Liver (tissue), 9 donors: ENCODE measurements around the gene C2CD2. TPM values are rescaled to one million over a fixed set of nuclear protein-coding genes. Genes with fewer than 3 reads are reported as not detected.

ENCODE experiments used
- DNase-seq: peaks from one replicate; pipeline ENCODE4 v3.0.0-alpha.2; 2017; ENCODE audit warnings: low spot score
- H3K27ac ChIP-seq, 2 donors: one replicate each; pipeline ENCODE4 v1.7.0; 2013; ENCODE audit warnings: inconsistent platforms in 2 of 2, low read length in 2 of 2, control low read depth in 1 of 2, low read depth in 1 of 2, mild to moderate bottlenecking in 1 of 2
- H3K27me3 ChIP-seq, 4 donors: one replicate each; pipeline versions ENCODE4 v1.6.1 to v1.7.0; 2013; ENCODE audit warnings: low read length in 3 of 4, inconsistent platforms in 1 of 4, mild to moderate bottlenecking in 1 of 4, moderate library complexity in 1 of 4; ENCODE audit not compliant: control insufficient read depth in 4 of 4, insufficient read depth in 4 of 4
- H3K36me3 ChIP-seq, 4 donors: one replicate each; pipeline versions ENCODE4 v1.6.1 to v1.7.0; 2013; ENCODE audit warnings: low read length in 3 of 4, mild to moderate bottlenecking in 3 of 4, low read depth in 1 of 4, moderate library complexity in 1 of 4; ENCODE audit not compliant: control insufficient read depth in 4 of 4, insufficient read depth in 3 of 4
- H3K4me1 ChIP-seq, 4 donors: one replicate each; pipeline versions ENCODE4 v1.6.1 to v1.7.0; 2013; ENCODE audit warnings: low read length in 3 of 4, mild to moderate bottlenecking in 3 of 4, moderate library complexity in 1 of 4; ENCODE audit not compliant: control insufficient read depth in 4 of 4, insufficient read depth in 4 of 4
- H3K4me3 ChIP-seq, 3 donors: one replicate each; pipeline versions ENCODE4 v1.6.1 to v1.7.0; 2013; ENCODE audit warnings: low read length in 3 of 3, control low read depth in 1 of 3, low read depth in 1 of 3, mild to moderate bottlenecking in 1 of 3
- H3K9ac ChIP-seq, 2 donors: one replicate each; pipeline ENCODE4 v1.7.0; 2013; ENCODE audit warnings: low read length in 2 of 2, mild to moderate bottlenecking in 2 of 2, moderate library complexity in 2 of 2, control low read depth in 1 of 2, low read depth in 1 of 2
- H3K9me3 ChIP-seq, 4 donors: one replicate each; pipeline versions ENCODE4 v1.6.1 to v1.7.0; 2013; ENCODE audit warnings: low read length in 3 of 4; ENCODE audit not compliant: control insufficient read depth in 4 of 4
- NR2F2 ChIP-seq: IDR thresholded peaks from 2 replicates; pipeline ENCODE4 v1.6.1; 2016; ENCODE audit warnings: antibody characterized with exemption
- RAD21 ChIP-seq, 2 donors: IDR thresholded peaks; 2 replicates each; pipeline ENCODE4 v1.6.1; 2016; ENCODE audit warnings: antibody characterized with exemption in 2 of 2, mild to moderate bottlenecking in 2 of 2
- SP1 ChIP-seq: IDR thresholded peaks from 2 replicates; pipeline ENCODE4 v1.6.1; 2018; ENCODE audit warnings: antibody characterized with exemption, mild to moderate bottlenecking
- TAF1 ChIP-seq: conservative IDR thresholded peaks from 2 replicates; pipeline ENCODE4 v1.6.1; 2016; ENCODE audit warnings: antibody characterized with exemption, mild to moderate bottlenecking
- ZBTB33 ChIP-seq: IDR thresholded peaks from 2 replicates; pipeline ENCODE4 v1.6.1; 2016; ENCODE audit warnings: antibody characterized with exemption
- WGBS: extraction: QIAGEN DNeasy Blood & Tissue Kit; methylation state at CpG from one replicate; pipeline ENCODE4 v1.1.7; 2013; 5-methylcytosine and 5-hydroxymethylcytosine counted together
- polyA plus RNA-seq, 2 donors: library from polyadenylated mRNA; stranded (reverse) in 1 of 2; unstranded in 1 of 2; fragments of 200-250 nt in 1 of 2; fragments of >200 nt in 1 of 2; fragmentation: Nextera tagmentation in 1 of 2; extraction: Ambion mirVana in 1 of 2; gene quantifications; one replicate each; pipeline versions ENCODE4 v1.2.1 to v1.2.3, GENCODE V29; 2013 to 2015
- total RNA-seq, 2 donors: library from RNA; depleted of rRNA; stranded (reverse); fragments of >200 nt; gene quantifications; one replicate each; pipeline ENCODE4 v1.2.3, GENCODE V29; 2014
- TF ChIP-seq, protein P1 (sequence below): IDR thresholded peaks from 2 replicates; pipeline ENCODE4 v1.6.1; 2016; ENCODE audit warnings: antibody characterized with exemption
- TF ChIP-seq, protein P2 (sequence below): fragments of 150-350 bp; IDR thresholded peaks from 2 replicates; pipeline ENCODE4 v1.5.1; 2017; ENCODE audit warnings: improper control_type of control experiment, low read depth, low read length; ENCODE audit not compliant: missing input control
- TF ChIP-seq, protein P3 (sequence below): IDR thresholded peaks from 2 replicates; pipeline ENCODE4 v1.6.1; 2016; ENCODE audit warnings: antibody characterized with exemption
- donor health status: healthy.
- donor health status: healthy.
- donor health status: healthy.
- donor health status: healthy.
- donor health status: healthy.

The C2CD2 gene
- total and polyA plus RNA-seq, 4 donors, result 2.9 to 17.9 (median 6.0) TPM

- H3K4me3 ChIP-seq, result no peak overlapping the region
- H3K4me1 ChIP-seq, result no peaks in the 10 kb centered on the region
- H3K27ac ChIP-seq, result no peak overlapping the region
- H3K9me3 ChIP-seq, result no peaks in the 10 kb centered on the region
- H3K27me3 ChIP-seq, result no peaks in the 10 kb centered on the region
- no peak for DNase-seq
- WGBS, result 88% methylated on average over 25 of the region's 25 CpGs
- H3K9ac ChIP-seq, result no peak overlapping the region
- no peak for TF ChIP-seq NR2F2
- TF ChIP-seq, protein P1, sequence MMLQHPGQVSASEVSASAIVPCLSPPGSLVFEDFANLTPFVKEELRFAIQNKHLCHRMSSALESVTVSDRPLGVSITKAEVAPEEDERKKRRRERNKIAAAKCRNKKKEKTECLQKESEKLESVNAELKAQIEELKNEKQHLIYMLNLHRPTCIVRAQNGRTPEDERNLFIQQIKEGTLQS, result no peak
- no peak for TF ChIP-seq TAF1
- TF ChIP-seq ZBTB33, result no peak
- TF ChIP-seq, protein P2, sequence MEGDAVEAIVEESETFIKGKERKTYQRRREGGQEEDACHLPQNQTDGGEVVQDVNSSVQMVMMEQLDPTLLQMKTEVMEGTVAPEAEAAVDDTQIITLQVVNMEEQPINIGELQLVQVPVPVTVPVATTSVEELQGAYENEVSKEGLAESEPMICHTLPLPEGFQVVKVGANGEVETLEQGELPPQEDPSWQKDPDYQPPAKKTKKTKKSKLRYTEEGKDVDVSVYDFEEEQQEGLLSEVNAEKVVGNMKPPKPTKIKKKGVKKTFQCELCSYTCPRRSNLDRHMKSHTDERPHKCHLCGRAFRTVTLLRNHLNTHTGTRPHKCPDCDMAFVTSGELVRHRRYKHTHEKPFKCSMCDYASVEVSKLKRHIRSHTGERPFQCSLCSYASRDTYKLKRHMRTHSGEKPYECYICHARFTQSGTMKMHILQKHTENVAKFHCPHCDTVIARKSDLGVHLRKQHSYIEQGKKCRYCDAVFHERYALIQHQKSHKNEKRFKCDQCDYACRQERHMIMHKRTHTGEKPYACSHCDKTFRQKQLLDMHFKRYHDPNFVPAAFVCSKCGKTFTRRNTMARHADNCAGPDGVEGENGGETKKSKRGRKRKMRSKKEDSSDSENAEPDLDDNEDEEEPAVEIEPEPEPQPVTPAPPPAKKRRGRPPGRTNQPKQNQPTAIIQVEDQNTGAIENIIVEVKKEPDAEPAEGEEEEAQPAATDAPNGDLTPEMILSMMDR, result no peak
- H3K36me3 ChIP-seq, result peaks cover 3 to 23% (median 13%) of the 10 kb centered on the region in 4 donors
These were observed 54.2 kb downstream of the C2CD2 start for GRCh38 chr21:41899426-41900202.

DNA sequence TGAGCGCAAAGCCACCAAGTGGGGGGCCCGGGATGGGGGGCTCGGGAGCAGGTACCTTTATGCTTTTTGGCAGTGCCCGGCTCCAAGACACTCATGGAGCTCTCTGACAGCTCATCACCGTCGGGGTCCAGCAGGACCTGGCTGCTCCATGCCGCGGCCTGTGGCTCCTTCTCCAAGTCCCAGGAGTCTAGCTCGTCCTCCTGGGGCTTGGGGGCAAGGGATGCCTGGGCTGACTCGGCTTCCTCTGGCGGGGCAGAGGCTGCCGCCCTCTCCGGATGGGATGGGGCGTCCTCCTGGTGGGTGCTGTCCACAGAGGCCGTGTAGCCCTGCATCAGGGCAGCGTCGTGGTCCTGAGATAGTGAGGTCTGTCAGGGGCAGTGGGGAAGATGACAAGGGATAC is 54.8 kb downstream of the C2CD2 start:
- no peaks in the 10 kb centered on the region for H3K9me3 ChIP-seq
- no peak overlapping the region for H3K9ac ChIP-seq
- H3K27ac ChIP-seq, result no peak overlapping the region
- DNase-seq, result no peak
- no peak overlapping the region for H3K4me3 ChIP-seq
- no peaks in the 10 kb centered on the region for H3K4me1 ChIP-seq
- TF ChIP-seq RAD21 (IDR thresholded peaks at IDR 0.05) (no peak), SP1 (no peak), ZBTB33 (no peak), NR2F2 (no peak), TAF1 (no peak)
- TF ChIP-seq, protein P2, result no peak
- TF ChIP-seq, protein P3, sequence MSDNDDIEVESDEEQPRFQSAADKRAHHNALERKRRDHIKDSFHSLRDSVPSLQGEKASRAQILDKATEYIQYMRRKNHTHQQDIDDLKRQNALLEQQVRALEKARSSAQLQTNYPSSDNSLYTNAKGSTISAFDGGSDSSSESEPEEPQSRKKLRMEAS, result no peak
- no peaks in the 10 kb centered on the region for H3K27me3 ChIP-seq
- 95% methylated on average over 17 of the region's 17 CpGs for WGBS
- peaks cover 3 to 23% (median 15%) of the 10 kb centered on the region in 4 donors for H3K36me3 ChIP-seq
